IMR-90 (cell line): ENCODE data around the gene SNTG2.

Experiments used
- CHD1 ChIP-seq: IDR thresholded peaks from 2 replicates; pipeline ENCODE4 v1.6.1; 2012; ENCODE audit warnings: low read depth, low read length, improper control_type of control experiment
- MXI1 ChIP-seq: IDR thresholded peaks from 2 replicates; pipeline ENCODE4 v1.6.1; 2012; ENCODE audit warnings: low read depth, mild to moderate bottlenecking, low read length, moderate library complexity, borderline replicate concordance
- NFE2L2 ChIP-seq: fragments of 150-350 bp; IDR thresholded peaks from 2 replicates; pipeline ENCODE4 v1.6.1; 2016; ENCODE audit warnings: low read depth, mild to moderate bottlenecking, low read length
- POLR2A ChIP-seq: IDR thresholded peaks from 2 replicates; pipeline ENCODE4 v1.6.1; 2012; ENCODE audit warnings: mild to moderate bottlenecking, low read depth, low read length
- RAD21 ChIP-seq: IDR thresholded peaks from 2 replicates; pipeline ENCODE4 v1.6.1; 2012; ENCODE audit warnings: low read length, improper control_type of control experiment
- RCOR1 ChIP-seq: IDR thresholded peaks from 2 replicates; pipeline ENCODE4 v1.6.1; 2012; ENCODE audit warnings: mild to moderate bottlenecking, low read length, improper control_type of control experiment; ENCODE audit not compliant: insufficient replicate concordance
- RFX5 ChIP-seq: IDR thresholded peaks from 2 replicates; pipeline ENCODE4 v1.8.0; 2012; ENCODE audit warnings: low read depth, mild to moderate bottlenecking, low read length, moderate library complexity
- SMC3 ChIP-seq: fragments of 150-350 bp; IDR thresholded peaks from 2 replicates; pipeline ENCODE4 v1.6.1; 2016; ENCODE audit warnings: low read depth, mild to moderate bottlenecking, antibody characterized with exemption, low read length, moderate library complexity
- USF2 ChIP-seq: fragments of 150-350 bp; IDR thresholded peaks from 2 replicates; pipeline ENCODE4 v1.6.1; 2017; ENCODE audit warnings: mild to moderate bottlenecking, antibody characterized with exemption, low read length, low read depth
- TF ChIP-seq, protein P1 (sequence below): conservative IDR thresholded peaks from 2 replicates; pipeline ENCODE4 v1.5.1; 2012; ENCODE audit warnings: mild to moderate bottlenecking, low read depth, low read length, improper control_type of control experiment

GRCh38 chr2:959457-959856 is 8.8 kb downstream of the SNTG2 start:
- TF ChIP-seq, protein P1, sequence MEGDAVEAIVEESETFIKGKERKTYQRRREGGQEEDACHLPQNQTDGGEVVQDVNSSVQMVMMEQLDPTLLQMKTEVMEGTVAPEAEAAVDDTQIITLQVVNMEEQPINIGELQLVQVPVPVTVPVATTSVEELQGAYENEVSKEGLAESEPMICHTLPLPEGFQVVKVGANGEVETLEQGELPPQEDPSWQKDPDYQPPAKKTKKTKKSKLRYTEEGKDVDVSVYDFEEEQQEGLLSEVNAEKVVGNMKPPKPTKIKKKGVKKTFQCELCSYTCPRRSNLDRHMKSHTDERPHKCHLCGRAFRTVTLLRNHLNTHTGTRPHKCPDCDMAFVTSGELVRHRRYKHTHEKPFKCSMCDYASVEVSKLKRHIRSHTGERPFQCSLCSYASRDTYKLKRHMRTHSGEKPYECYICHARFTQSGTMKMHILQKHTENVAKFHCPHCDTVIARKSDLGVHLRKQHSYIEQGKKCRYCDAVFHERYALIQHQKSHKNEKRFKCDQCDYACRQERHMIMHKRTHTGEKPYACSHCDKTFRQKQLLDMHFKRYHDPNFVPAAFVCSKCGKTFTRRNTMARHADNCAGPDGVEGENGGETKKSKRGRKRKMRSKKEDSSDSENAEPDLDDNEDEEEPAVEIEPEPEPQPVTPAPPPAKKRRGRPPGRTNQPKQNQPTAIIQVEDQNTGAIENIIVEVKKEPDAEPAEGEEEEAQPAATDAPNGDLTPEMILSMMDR, result no peak
- no peak for TF ChIP-seq POLR2A
- TF ChIP-seq SMC3, result no peak
- TF ChIP-seq RAD21, result no peak
- no peak for TF ChIP-seq RCOR1
- TF ChIP-seq NFE2L2, result no peak
- no peak for TF ChIP-seq RFX5
- no peak for TF ChIP-seq USF2
- TF ChIP-seq CHD1, result no peak
- no peak for TF ChIP-seq MXI1
